Stimulated activated CD4-positive, alpha-beta T cell treated with anti-CD3 and anti-CD28 coated beads, Interleukin-4, amount 100 ng/mL, for 1 hour (primary cell): ENCODE results near the gene JADE1.

Experiments
- DNase-seq: peaks from one replicate; pipeline ENCODE4 v3.0.0-alpha.2; 2020

JADE1 gene

GRCh38 chr4:128810871-128811570, 1.5 kb downstream of the JADE1 start:
- peak; percentile 80 for DNase-seq

- DNase-seq: peak; percentile 81
Measured at GRCh38 chr4:128811571-128812441, 2.3 kb downstream of the JADE1 start.

GRCh38 chr4:128812442-128813235, 3.1 kb downstream of the JADE1 start:
- peak; percentile 42 for DNase-seq

- DNase-seq: no peak
Measured at GRCh38 chr4:128813965-128814364, 4.5 kb downstream of the JADE1 start.

GRCh38 chr4:128818442-128818841, 8.9 kb downstream of the JADE1 start:
- no peak for DNase-seq

- DNase-seq: no peak
Measured at GRCh38 chr4:128819082-128819742, 9.7 kb downstream of the JADE1 start.

- no peak for DNase-seq
Measured at GRCh38 chr4:128820671-128821070, 11.2 kb downstream of the JADE1 start.

GRCh38 chr4:128821151-128821550, 11.7 kb downstream of the JADE1 start:
- no peak for DNase-seq

GRCh38 chr4:128823025-128823661, 13.6 kb downstream of the JADE1 start:
- DNase-seq: no peak

GRCh38 chr4:128825226-128825625, 15.7 kb downstream of the JADE1 start:
- DNase-seq: no peak

GRCh38 chr4:128827296-128827695, 17.8 kb downstream of the JADE1 start:
- no peak for DNase-seq

GRCh38 chr4:128830906-128831503, 21.5 kb downstream of the JADE1 start:
- no peak for DNase-seq

- no peak for DNase-seq
Measured at GRCh38 chr4:128831531-128832242, 22.2 kb downstream of the JADE1 start.

GRCh38 chr4:128832243-128832625, 22.7 kb downstream of the JADE1 start:
- no peak for DNase-seq

GRCh38 chr4:128835498-128836222, 26.2 kb downstream of the JADE1 start:
- no peak for DNase-seq

- DNase-seq: no peak
Measured at GRCh38 chr4:128837198-128837597, 27.7 kb downstream of the JADE1 start.

- no peak for DNase-seq
Measured at GRCh38 chr4:128837679-128838078, 28.2 kb downstream of the JADE1 start.

- no peak for DNase-seq
Measured at GRCh38 chr4:128840711-128841318, 31.3 kb downstream of the JADE1 start.

GRCh38 chr4:128841402-128841801, 31.9 kb downstream of the JADE1 start:
- no peak for DNase-seq

GRCh38 chr4:128844931-128845330, 35.4 kb downstream of the JADE1 start:
- DNase-seq: no peak
